Activated naive CD4-positive, alpha-beta T cell (primary cell): Measurements from ENCODE around the gene POU2F3.

Experiments used
- DNase-seq, 4 experiments: peaks; one replicate each; lab custom pipeline; 2025; lab: John Stamatoyannopoulos, UW

POU2F3 gene

GRCh38 chr11:120317689-120318480 is 77.9 kb downstream of the POU2F3 start:
- DNase-seq: no peak

DNA sequence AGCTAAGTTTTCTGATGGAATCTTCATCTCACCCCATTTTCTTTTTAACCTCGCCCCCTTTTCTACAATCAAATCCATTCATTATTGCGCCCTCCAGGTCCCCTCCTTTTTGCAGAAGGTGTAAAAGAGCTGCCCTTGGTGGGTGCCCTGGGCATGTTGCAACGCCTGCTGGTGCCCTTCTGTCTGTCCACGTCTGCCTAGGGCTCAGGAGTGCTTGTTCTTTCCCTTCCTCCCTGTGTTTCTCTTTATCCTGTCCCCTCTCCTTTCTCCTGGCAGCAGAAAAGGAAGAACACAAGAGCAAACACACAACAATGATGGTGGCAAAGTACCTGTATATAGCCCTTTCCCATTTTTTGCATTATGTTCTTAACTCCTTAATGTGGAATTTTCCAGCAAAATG is 79.0 kb downstream of the POU2F3 start:
- no peak for DNase-seq

DNA sequence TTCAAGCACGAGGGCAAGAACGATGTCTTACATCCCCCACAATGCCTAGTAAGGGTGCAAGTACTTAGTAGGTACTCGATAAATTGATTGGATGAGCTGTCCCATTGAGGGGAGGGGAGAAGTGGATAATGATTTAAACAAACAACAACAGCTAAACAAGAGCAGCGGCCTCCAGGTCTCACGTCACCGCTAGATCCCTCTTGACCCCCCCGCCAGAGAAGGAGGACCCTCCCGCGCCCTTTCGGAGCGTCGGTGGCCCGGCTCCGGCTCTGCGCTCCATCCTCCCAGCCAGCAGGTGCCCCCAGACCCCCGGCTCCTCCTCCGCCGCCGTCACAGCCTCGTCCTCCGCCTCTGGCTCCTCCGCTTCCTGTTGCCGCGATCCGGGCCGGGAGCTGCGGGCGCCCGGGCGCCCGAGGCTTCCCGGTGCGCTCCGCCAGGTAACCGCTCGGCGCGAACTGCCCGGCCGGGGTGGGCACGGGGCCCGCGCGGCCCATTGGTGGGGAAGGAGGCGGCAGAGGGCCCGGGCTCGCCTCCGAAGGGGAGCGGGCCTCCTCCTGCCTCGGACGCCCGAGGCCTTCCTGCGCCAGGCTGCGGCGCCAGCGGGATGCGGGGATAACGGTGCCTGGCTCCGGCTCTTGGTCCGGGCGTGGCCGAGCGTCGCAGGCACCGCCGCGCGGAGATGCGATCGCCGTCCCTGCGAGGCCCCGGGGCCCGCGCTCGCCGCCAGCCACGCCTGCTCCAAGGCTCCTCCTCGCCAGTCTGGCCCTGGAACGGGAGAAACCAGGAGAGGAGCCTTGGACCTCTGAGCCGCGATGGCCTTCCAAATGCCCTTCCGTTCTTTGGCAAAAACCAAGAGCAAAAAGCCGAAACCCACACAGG is 85.2 kb downstream of the POU2F3 start, which contains the start of gene TLCD5:
TSS of gene TLCD5 (plus strand) at position 368 of the 879 bp plus-strand sequence. CDS start 2,143 bp downstream, outside the sequence.
- no peak for DNase-seq

DNA sequence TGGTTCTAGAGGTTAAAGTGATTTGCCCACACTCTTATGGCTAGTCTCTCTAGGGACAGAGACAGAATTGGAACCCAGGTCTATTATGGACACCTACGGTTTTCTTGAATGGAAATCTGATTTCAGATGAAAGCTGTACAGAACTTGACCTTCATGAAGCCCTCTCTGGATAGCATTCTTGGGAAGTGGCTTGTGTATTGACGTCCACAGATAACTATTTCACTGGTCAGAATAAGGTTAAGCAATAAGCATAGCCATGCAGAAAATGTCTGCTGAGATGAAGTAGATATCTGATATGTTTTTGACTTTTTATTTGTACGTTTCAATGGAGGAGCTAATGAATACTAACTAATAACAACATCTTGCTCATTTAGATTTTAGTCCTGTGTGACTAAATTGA is 86.3 kb downstream of the POU2F3 start:
- DNase-seq: no peak

DNA sequence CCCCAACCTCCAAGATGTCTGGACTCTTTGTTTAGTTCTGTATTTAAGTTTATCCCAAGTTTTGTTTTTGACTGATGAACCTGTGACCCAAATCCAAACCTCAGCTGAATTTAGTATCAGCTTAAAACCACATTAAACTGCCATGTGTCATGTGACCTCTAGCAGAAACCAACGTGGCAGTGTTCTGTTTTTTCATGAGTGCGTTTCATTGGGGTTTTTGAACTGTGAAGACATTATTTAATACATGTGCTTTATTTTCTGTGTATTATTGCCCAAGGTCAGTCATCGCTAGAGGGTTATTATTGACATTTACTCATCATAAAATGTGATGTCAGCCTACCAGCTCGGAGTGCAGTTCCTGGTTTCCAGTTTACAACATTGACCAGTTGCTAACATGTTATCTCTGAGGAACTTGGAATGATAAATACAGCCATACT is 86.9 kb downstream of the POU2F3 start:
- no peak for DNase-seq

DNA sequence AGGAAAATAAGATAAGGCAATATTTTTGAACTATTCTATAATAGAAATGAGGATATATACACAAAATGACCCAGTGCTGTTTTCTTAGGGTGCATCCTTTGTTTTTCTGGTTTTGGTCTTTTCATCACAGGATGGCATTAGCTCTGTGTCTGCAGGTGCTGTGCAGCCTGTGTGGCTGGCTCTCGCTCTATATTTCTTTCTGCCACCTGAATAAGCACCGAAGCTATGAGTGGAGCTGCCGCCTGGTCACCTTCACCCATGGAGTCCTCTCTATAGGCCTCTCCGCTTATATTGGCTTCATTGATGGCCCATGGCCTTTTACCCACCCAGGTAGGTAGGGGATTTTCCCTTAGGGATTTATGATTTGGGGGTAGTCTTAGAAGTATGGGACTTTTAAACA is 87.4 kb downstream of the POU2F3 start:
- no peak for DNase-seq

- no peak for DNase-seq
These were observed 89.6 kb downstream of the POU2F3 start for GRCh38 chr11:120329556-120329955.

GRCh38 chr11:120330045-120330444 is 90.1 kb downstream of the POU2F3 start:
- DNase-seq: no peak

DNA sequence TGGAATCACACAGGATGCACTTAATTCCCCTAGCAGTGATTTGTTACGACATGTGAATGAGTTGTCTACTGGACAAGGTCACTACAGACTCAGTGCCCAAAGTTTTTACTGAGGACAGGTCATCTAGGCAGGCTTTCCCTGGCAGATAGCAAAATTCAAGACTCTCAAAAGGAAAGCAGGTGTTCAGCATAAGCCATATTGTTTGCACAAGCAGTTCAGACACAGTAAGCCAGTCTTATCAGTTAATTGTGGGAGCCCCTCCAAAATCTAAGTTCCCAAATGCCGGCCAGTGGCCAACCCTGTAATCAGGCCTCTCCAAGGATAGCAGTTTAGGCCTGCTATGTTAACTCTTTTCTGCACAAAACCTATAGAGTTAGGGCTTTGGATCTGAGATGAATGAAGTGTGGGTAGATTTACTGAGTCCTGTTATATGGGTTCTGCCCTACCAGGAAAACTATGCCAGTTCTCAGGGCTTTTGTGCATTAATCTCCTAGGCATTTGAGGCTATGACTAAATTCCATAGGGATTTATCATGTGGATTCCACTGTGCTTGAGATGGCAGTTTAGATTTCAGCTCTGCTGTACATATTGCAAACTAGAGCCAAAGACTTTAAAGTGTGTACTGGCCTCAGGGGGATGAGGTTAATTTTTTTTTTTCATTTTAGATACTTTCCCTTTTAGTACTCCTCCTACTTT is 91.5 kb downstream of the POU2F3 start:
- DNase-seq: no peak

DNA sequence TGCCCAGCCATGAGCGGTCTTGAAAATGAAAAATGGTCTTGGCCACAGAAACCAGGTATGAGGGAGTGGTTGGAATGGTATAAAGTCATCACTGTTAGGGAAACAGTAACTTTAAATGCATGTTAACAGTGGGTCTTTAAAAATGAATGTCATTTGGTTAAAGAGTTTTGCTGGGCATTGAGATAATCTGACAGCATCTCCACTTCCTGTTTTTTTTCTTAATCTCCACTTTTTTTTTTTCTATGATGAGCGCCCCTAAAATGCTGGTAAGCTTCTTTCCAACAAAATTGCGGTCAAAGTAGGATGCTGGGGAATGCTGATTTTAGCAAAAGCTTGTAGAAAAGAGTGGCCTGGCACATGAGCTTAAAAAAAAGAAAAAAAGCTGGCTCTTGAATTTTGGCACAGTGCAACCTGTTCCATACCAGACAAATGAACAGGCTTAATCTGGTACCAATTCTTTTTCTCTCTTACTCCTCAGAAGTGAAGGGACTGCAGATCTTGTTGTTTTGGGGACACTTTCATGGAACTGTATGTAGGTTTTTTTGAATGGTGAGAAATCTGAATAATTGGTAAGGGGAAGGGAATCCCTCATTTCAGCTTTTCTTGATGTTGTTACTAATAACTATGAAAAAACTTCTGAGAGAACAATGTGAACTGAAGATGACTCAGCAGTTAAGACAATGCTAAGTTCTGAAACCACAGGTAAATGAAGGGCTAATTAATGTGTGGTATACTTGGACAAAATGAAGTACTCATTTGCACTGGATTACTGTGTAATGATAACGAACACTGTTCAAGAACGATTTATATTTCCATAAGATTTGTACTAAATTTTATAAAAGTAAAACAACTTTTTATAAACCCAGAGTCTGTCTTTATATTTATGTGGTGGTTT is 93.1 kb downstream of the POU2F3 start:
- no peak for DNase-seq

DNA sequence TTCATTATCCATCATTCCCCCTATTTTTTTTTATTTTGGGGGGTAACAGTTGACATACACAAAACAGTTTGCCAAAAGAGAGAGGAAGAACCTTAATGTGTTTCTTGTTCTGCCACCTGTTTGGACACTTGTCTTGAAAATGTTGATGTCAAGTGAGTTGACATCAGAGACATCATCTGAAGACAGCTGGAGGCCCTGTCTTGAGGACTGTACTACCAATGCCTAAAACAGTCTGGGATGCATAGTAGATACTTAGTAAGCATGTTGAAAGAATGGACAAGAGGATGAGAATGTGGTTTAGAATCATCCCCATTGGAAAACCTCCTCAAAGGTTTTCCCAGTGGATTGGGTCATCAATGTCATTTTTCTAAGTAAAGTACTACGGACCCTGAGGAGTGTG is 93.9 kb downstream of the POU2F3 start:
- DNase-seq: no peak

DNA sequence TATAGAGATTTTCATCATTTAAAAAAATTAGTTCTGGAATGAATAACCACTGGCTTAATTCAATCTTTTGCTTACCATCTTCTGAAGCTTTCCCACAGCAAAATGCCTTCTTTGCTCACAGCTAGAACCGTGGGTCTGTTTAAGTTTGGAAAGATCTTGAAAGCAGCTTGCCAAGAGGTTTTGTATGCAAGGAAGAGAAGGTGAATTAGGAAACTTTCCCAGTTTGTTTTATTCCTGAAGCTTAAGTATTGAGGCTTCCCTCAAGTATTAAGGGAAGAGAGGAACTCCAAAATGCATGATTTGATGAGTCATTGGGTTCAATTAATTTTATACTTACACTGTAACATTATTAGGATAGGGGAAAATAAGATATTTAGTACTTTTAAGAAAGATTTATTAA is 94.4 kb downstream of the POU2F3 start:
- DNase-seq: no peak

GRCh38 chr11:120334894-120335462 is 95.0 kb downstream of the POU2F3 start:
- DNase-seq: peak in 1 of 4 experiments; percentile 18

GRCh38 chr11:120335556-120335907 is 95.6 kb downstream of the POU2F3 start:
- DNase-seq: no peak

DNA sequence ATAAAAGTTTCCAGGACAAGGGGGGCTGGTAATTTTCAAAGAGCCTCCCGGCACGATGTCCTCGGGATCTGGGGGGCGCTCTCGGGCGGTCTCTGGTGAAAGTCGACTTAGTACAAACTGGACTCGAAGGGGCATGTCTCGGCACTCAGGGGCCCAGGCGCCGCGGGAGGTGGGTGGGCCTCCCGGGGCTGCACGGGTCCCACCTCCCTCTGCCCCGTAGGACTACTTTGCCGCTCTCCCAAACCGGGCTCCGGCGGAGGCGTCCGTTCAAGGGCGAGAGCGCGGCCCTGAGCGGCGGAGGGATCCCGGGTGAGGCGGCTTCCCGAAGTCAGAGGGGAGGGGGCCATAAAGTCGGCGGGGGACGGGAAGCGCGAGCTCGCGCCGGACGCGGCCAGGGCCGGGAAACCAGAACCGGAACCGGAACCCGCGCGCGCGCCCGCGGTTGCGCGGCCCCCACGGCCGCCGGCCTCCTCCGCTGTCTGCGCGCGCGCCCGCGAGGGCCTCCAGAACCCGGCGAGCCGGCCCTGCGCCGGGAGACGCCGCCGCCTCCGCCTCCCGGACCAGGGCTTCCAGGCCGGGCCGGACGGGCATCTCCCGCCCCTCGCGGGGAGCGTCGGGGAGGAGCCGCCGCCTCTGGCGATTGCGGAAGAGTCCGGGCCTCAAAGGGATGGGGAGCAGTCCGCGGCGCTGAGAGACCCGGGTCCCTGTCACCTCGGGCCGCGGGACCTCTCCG is 96.1 kb downstream of the POU2F3 start, which contains the start of gene ARHGEF12:
TSS of gene ARHGEF12 (plus strand) at position 506 of the 733 bp plus-strand sequence. CDS start 831 bp downstream, outside the sequence.
- DNase-seq: peak; percentile 30 to 53 (median 46)

GRCh38 chr11:120336641-120337354 is 96.9 kb downstream of the POU2F3 start:
- peak in 1 of 4 experiments; percentile 11 for DNase-seq

DNA sequence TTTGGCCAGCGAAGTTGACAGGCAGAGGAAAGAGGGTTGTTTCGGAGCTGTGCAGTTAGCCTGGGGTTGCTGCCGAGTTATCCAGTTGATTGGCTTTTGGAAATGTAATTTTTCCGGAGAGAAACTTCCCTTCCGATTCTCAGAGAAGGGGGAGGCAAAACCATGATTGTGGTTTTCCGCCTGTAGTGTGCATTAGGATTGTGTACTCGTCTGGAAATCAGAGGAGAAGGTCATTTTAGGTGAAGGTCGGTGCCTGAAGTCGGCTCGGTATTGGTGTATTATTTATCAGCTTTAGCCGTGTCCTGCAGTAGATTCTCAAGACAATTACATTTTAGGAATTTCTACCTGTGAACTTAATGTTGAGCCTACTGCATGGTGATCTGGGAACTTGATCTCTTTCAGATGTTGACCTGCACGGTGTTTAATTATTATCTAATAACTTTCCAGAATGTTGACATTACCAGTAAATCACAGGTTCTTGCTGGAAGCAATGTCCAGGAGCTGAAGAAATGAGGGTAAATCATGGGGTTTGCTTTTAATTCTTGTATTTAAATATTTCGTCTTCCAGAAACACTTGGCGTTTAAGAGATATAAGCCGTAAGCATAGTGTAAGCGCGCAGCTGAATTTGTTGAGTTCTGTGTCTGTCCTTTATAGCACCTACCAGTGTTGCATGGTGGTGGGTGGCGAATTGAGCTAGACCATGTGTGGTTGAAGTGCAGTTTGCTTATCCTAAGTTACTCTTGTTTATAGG is 97.6 kb downstream of the POU2F3 start:
- DNase-seq: no peak

- no peak for DNase-seq
These were observed 98.4 kb downstream of the POU2F3 start for GRCh38 chr11:120338107-120338933.
